Mesenchymal stem cell (in vitro differentiated cells and primary cell): ENCODE data around the gene HMGXB3.
A peak's percentile ranks its signal among the peaks of the same experiment; 100 is the strongest.

Source experiments
- DNase-seq: peaks from one replicate; pipeline ENCODE4 v3.0.0-alpha.2; 2013
- H2AFZ ChIP-seq: one replicate; pipeline ENCODE4 v1.6.1; 2013; ENCODE audit warnings: low read depth, mild to moderate bottlenecking, control low read depth, inconsistent platforms, low read length, moderate library complexity
- H2AK5ac ChIP-seq: 2 replicates; pipeline ENCODE4 v1.6.1; 2013; ENCODE audit warnings: low read length, moderate library complexity, mild to moderate bottlenecking, inconsistent platforms; ENCODE audit not compliant: severe bottlenecking
- H2BK120ac ChIP-seq: one replicate; pipeline ENCODE4 v1.6.1; 2013; ENCODE audit warnings: low read depth, mild to moderate bottlenecking, inconsistent platforms, low read length, moderate library complexity
- H2BK12ac ChIP-seq, 2 experiments: one replicate each; pipeline ENCODE4 v1.6.1; 2013; ENCODE audit warnings: inconsistent platforms in 2 of 2, low read length in 2 of 2, mild to moderate bottlenecking in 2 of 2, moderate library complexity in 2 of 2, control low read depth in 1 of 2
- H2BK15ac ChIP-seq: one replicate; pipeline ENCODE4 v1.6.1; 2013; ENCODE audit warnings: mild to moderate bottlenecking, low read depth, inconsistent platforms; ENCODE audit not compliant: poor library complexity, severe bottlenecking
- H2BK5ac ChIP-seq: 2 replicates; pipeline ENCODE4 v1.6.1; 2013; ENCODE audit warnings: low read depth, mild to moderate bottlenecking, low read length, control low read depth, inconsistent platforms; ENCODE audit not compliant: poor library complexity, severe bottlenecking
- H3K14ac ChIP-seq, 2 experiments: one replicate each; pipeline ENCODE4 v1.6.1; 2013; ENCODE audit warnings: inconsistent platforms in 2 of 2, low read length in 2 of 2, control low read depth in 1 of 2, mild to moderate bottlenecking in 1 of 2, moderate library complexity in 1 of 2
- H3K18ac ChIP-seq, 2 experiments: one replicate each; pipeline ENCODE4 v1.6.1; 2013; ENCODE audit warnings: inconsistent platforms in 2 of 2, low read length in 2 of 2, control low read depth in 1 of 2, low read depth in 1 of 2, mild to moderate bottlenecking in 1 of 2
- H3K23ac ChIP-seq, 2 experiments: one replicate each; pipeline ENCODE4 v1.6.1; 2013; ENCODE audit warnings: inconsistent platforms in 2 of 2, low read length in 2 of 2, mild to moderate bottlenecking in 2 of 2, moderate library complexity in 2 of 2, control low read depth in 1 of 2
- H3K27ac ChIP-seq: 2 replicates; pipeline ENCODE4 v1.5.1; 2013; ENCODE audit warnings: mild to moderate bottlenecking, moderate library complexity, low read length, control low read depth, inconsistent platforms; ENCODE audit not compliant: poor library complexity, severe bottlenecking
- H3K27me3 ChIP-seq, 2 experiments: 2 replicates each; pipeline versions ENCODE4 v1.6.1 to v1.7.0; 2013; ENCODE audit warnings: low read length in 2 of 2, mild to moderate bottlenecking in 2 of 2, moderate library complexity in 2 of 2, control low read depth in 1 of 2, inconsistent platforms in 1 of 2; ENCODE audit not compliant: control insufficient read depth in 1 of 2, insufficient read depth in 1 of 2
- H3K36me3 ChIP-seq, 2 experiments: 2 replicates each; pipeline versions ENCODE4 v1.6.1 to v1.7.0; 2013; ENCODE audit warnings: low read length in 2 of 2, control low read depth in 1 of 2, inconsistent platforms in 1 of 2, low read depth in 1 of 2, mild to moderate bottlenecking in 1 of 2; ENCODE audit not compliant: insufficient read depth in 2 of 2, control insufficient read depth in 1 of 2
- H3K4ac ChIP-seq, 2 experiments: one replicate each; pipeline ENCODE4 v1.6.1; 2013; ENCODE audit warnings: inconsistent platforms in 2 of 2, low read length in 2 of 2, mild to moderate bottlenecking in 2 of 2, moderate library complexity in 2 of 2, control low read depth in 1 of 2, low read depth in 1 of 2
- H3K4me1 ChIP-seq: 2 replicates; pipeline ENCODE4 v1.6.1; 2013; ENCODE audit warnings: low read depth, low read length, control low read depth; ENCODE audit not compliant: control insufficient read depth, insufficient read depth
- H3K4me2 ChIP-seq: 2 replicates; pipeline ENCODE4 v1.6.1; 2013; ENCODE audit warnings: low read length, mild to moderate bottlenecking, inconsistent platforms; ENCODE audit not compliant: poor library complexity, severe bottlenecking
- H3K4me3 ChIP-seq, 2 experiments: 2 replicates each; pipeline versions ENCODE4 v1.5.1 to v1.7.0; 2013; ENCODE audit warnings: low read length in 2 of 2, mild to moderate bottlenecking in 2 of 2, control low read depth in 1 of 2, low read depth in 1 of 2; ENCODE audit not compliant: insufficient read depth in 1 of 2
- H3K79me1 ChIP-seq: replicated peaks from 2 replicates; pipeline ENCODE4 v1.6.1; 2013; ENCODE audit warnings: mild to moderate bottlenecking, control low read depth, low read length, inconsistent platforms; ENCODE audit not compliant: poor library complexity, severe bottlenecking
- H3K9ac ChIP-seq: 2 replicates; pipeline ENCODE4 v1.7.0; 2013; ENCODE audit warnings: mild to moderate bottlenecking, low read length, moderate library complexity
- H3K9me3 ChIP-seq: 2 replicates; pipeline ENCODE4 v1.7.0; 2013; ENCODE audit warnings: mild to moderate bottlenecking, low read length; ENCODE audit not compliant: control insufficient read depth
- H4K8ac ChIP-seq: one replicate; pipeline ENCODE4 v1.6.1; 2013; ENCODE audit warnings: inconsistent platforms, mild to moderate bottlenecking, low read length, moderate library complexity
- H4K91ac ChIP-seq: one replicate; pipeline ENCODE4 v1.6.1; 2013; ENCODE audit warnings: mild to moderate bottlenecking, low read length, inconsistent platforms
- WGBS: methylation state at CpG from one replicate; pipeline ENCODE4 v1.1.7; 2013; ENCODE audit warnings: mixed read lengths; 5-methylcytosine and 5-hydroxymethylcytosine counted together

Gene HMGXB3

GRCh38 chr5:150065886-150066285 lies 65.3 kb downstream of the HMGXB3 start:
- no peak overlapping the region for H3K23ac ChIP-seq
- no peaks in the 10 kb centered on the region for H3K36me3 ChIP-seq
- WGBS, result 85% methylated on average over 10 of the region's 10 CpGs
- H3K4me1 ChIP-seq, result peaks cover 45% of the 10 kb centered on the region
- H3K9me3 ChIP-seq, result no peaks in the 10 kb centered on the region
- no peak overlapping the region for H2BK120ac ChIP-seq
- no peak overlapping the region for H2AK5ac ChIP-seq
- peak overlapping the region; percentile 92 for H4K8ac ChIP-seq
- peak overlapping the region in 1 of 2 experiments; percentile 87 for H3K14ac ChIP-seq
- peak overlapping the region in 1 of 2 experiments; percentile 56 for H3K4ac ChIP-seq
- no peak overlapping the region for H2BK15ac ChIP-seq
- H4K91ac ChIP-seq, result peak overlapping the region; percentile 53
- H3K27me3 ChIP-seq, result no peaks in the 10 kb centered on the region
- no peak overlapping the region for H3K4me3 ChIP-seq
- no peak overlapping the region for H2AFZ ChIP-seq
- peak overlapping the region; percentile 14 to 98 for H2BK12ac ChIP-seq
- H3K27ac ChIP-seq, result peak overlapping the region; percentile 24
- peak overlapping the region; percentile 30 for H3K9ac ChIP-seq
- H3K18ac ChIP-seq, result peak overlapping the region; percentile 34 to 64
- H3K4me2 ChIP-seq, result no peak overlapping the region
- H3K79me1 ChIP-seq, result no peaks in the 10 kb centered on the region
- no peak overlapping the region for H2BK5ac ChIP-seq
- DNase-seq, result no peak

GRCh38 chr5:150066436-150066835 lies 65.9 kb downstream of the HMGXB3 start:
- Histone ChIP-seq H3K4ac (peak overlapping the region in 1 of 2 experiments; percentile 8), H3K36me3 (no peaks in the 10 kb centered on the region), H3K9me3 (no peaks in the 10 kb centered on the region), H3K4me1 (peaks cover 45% of the 10 kb centered on the region), H2BK120ac (peak overlapping the region; percentile 29), H2BK5ac (no peak overlapping the region), H2BK12ac (peak overlapping the region; percentile 14 to 98), H3K18ac (peak overlapping the region; percentile 41 to 64), H2BK15ac (no peak overlapping the region), H3K14ac (no peak overlapping the region), H3K4me3 (no peak overlapping the region), H2AK5ac (peak overlapping the region; percentile 10), H3K27me3 (no peaks in the 10 kb centered on the region), H3K79me1 (no peaks in the 10 kb centered on the region), H3K23ac (no peak overlapping the region), H4K91ac (peak overlapping the region; percentile 55), H2AFZ (no peak overlapping the region), H4K8ac (peak overlapping the region; percentile 79), H3K27ac (no peak overlapping the region), H3K4me2 (no peak overlapping the region), H3K9ac (no peak overlapping the region)
- no peak for DNase-seq
- WGBS, result 100% methylated on average over 3 of the region's 5 CpGs

- H3K4ac ChIP-seq, result peak overlapping the region; percentile 8 to 71
- H4K91ac ChIP-seq, result peak overlapping the region; percentile 55
- peak overlapping the region; percentile 41 to 64 for H3K18ac ChIP-seq
- no peaks in the 10 kb centered on the region for H3K9me3 ChIP-seq
- H2BK12ac ChIP-seq, result peak overlapping the region; percentile 14 to 98
- H3K4me1 ChIP-seq, result peaks cover 43% of the 10 kb centered on the region
- peak overlapping the region; percentile 29 for H2BK120ac ChIP-seq
- WGBS, result 96% methylated on average over 2 of the region's 2 CpGs
- H3K27ac ChIP-seq, result no peak overlapping the region
- H3K4me3 ChIP-seq, result no peak overlapping the region
- peak overlapping the region; percentile 79 for H4K8ac ChIP-seq
- H2AFZ ChIP-seq, result no peak overlapping the region
- no peak overlapping the region for H2BK5ac ChIP-seq
- no peak overlapping the region for H3K14ac ChIP-seq
- no peaks in the 10 kb centered on the region for H3K36me3 ChIP-seq
- H3K9ac ChIP-seq, result no peak overlapping the region
- peak; percentile 83 for DNase-seq
- H3K23ac ChIP-seq, result no peak overlapping the region
- H3K27me3 ChIP-seq, result no peaks in the 10 kb centered on the region
- H2AK5ac ChIP-seq, result peak overlapping the region; percentile 10
- no peak overlapping the region for H2BK15ac ChIP-seq
- H3K4me2 ChIP-seq, result no peak overlapping the region
- no peaks in the 10 kb centered on the region for H3K79me1 ChIP-seq
These were observed 66.4 kb downstream of the HMGXB3 start for GRCh38 chr5:150066901-150067396.

- H3K23ac ChIP-seq, result no peak overlapping the region
- peaks cover 43% of the 10 kb centered on the region for H3K4me1 ChIP-seq
- H3K27me3 ChIP-seq, result no peaks in the 10 kb centered on the region
- H3K9ac ChIP-seq, result no peak overlapping the region
- peak overlapping the region; percentile 68 to 78 for H2BK12ac ChIP-seq
- H2BK120ac ChIP-seq, result peak overlapping the region; percentile 24
- H3K9me3 ChIP-seq, result no peaks in the 10 kb centered on the region
- H3K27ac ChIP-seq, result no peak overlapping the region
- H3K4ac ChIP-seq, result peak overlapping the region; percentile 61 to 77
- H3K4me2 ChIP-seq, result no peak overlapping the region
- no peaks in the 10 kb centered on the region for H3K36me3 ChIP-seq
- H4K8ac ChIP-seq, result peak overlapping the region; percentile 48
- DNase-seq, result no peak
- no peaks in the 10 kb centered on the region for H3K79me1 ChIP-seq
- peak overlapping the region; percentile 88 for H2BK15ac ChIP-seq
- H3K14ac ChIP-seq, result peak overlapping the region in 1 of 2 experiments; percentile 53
- no peak overlapping the region for H2AFZ ChIP-seq
- peak overlapping the region; percentile 79 for H4K91ac ChIP-seq
- H3K18ac ChIP-seq, result peak overlapping the region in 1 of 2 experiments; percentile 75
- no peak overlapping the region for H2BK5ac ChIP-seq
- H3K4me3 ChIP-seq, result no peak overlapping the region
- 90% methylated on average over 6 of the region's 6 CpGs for WGBS
- H2AK5ac ChIP-seq, result peak overlapping the region; percentile 41
These were observed 66.9 kb downstream of the HMGXB3 start for GRCh38 chr5:150067405-150067960.
